ENCODE results near the gene HMOX1.

The HMOX1 gene

DNA sequence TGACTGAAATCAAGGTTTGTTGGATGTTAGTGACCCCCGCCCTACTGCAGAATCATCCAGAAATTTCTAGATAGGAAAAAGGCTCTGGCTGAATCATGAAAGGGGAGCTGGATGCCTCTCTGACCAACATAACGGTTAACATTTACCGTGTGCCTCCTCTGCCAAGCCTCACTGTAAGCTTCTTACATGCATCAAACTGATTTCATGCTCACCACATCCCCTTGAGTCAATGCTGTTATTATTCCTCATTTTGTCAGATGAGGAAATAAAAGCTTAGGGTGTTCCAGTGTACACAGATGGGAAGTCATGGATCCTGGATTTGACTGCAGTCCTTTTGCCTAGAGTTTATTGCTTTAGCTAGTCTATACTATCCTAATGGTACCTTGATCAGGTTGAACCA lies 5.9 kb upstream of the HMOX1 start:
- FAIRE-seq (no peak), DNase-seq (ENCODE audit: insufficient read length, low spot score) (no peak)
- TF ChIP-seq, protein P1, sequence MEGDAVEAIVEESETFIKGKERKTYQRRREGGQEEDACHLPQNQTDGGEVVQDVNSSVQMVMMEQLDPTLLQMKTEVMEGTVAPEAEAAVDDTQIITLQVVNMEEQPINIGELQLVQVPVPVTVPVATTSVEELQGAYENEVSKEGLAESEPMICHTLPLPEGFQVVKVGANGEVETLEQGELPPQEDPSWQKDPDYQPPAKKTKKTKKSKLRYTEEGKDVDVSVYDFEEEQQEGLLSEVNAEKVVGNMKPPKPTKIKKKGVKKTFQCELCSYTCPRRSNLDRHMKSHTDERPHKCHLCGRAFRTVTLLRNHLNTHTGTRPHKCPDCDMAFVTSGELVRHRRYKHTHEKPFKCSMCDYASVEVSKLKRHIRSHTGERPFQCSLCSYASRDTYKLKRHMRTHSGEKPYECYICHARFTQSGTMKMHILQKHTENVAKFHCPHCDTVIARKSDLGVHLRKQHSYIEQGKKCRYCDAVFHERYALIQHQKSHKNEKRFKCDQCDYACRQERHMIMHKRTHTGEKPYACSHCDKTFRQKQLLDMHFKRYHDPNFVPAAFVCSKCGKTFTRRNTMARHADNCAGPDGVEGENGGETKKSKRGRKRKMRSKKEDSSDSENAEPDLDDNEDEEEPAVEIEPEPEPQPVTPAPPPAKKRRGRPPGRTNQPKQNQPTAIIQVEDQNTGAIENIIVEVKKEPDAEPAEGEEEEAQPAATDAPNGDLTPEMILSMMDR (IDR thresholded peaks at IDR 0.05; ENCODE audit: insufficient read depth, missing control alignments) = no peak

DNA sequence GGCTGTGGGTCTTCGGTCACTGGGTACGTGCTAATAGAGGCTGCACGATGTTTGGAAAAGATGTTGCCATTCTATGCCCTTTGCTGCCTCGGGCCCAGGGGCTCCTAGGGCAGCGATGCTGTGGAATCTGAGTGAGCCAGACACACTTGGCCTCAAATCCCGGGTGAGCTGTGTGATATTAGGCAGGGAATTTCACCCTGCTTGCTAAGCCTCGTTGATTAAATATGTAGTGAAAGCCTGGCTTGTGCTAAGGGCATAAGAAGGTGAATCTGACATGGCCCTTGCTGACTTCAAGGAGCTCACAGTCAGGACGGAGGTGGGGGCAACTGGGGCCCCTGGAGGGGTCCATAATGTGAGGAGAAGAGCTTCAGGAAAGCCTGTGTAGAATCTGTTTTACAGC lies 5.4 kb upstream of the HMOX1 start:
- no peak for DNase-seq (ENCODE audit: insufficient read length, low spot score)
- FAIRE-seq = no peak
- TF ChIP-seq, protein P1 (IDR thresholded peaks at IDR 0.05; ENCODE audit: insufficient read depth, missing control alignments) = no peak

DNA sequence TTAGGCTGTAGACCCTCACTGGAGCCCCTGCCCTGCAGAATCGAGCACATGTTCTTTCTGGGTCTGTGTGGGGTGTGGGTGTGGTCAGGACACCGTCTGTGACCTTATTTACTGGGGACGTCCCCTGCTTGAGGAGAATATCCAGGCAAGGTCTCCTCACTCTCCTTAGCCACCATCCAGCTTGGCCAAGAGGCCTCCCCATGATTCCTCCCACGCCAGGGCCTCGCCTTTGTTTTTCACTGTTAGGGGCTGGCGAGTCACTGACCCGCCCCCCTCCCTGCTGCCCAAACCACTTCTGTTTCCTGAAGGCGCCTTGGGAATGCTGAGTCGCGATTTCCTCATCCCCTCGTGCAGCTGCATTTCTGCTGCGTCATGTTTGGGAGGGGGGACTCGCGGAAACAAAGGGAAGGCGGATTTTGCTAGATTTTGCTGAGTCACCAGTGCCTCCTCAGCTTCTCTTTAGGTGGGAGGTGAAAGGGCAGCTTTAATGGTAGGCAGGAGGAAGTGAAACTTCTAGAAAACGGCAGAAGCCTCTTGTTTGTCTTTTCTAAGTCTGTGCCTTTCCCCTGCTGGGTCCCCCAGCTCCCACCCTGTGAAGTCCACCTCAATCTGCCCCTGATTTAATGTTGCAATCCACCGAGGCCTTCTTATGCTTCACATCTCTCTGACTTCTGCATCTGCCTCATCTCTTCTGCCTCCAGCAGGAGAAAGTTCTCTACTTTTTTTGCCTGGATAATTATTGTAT lies 4.0 kb upstream of the HMOX1 start:
- DNase-seq (ENCODE audit: insufficient read length, low spot score) = no peak
- FAIRE-seq = no peak
- TF ChIP-seq, protein P1 (IDR thresholded peaks at IDR 0.05; ENCODE audit: insufficient read depth, missing control alignments) = no peak

DNA sequence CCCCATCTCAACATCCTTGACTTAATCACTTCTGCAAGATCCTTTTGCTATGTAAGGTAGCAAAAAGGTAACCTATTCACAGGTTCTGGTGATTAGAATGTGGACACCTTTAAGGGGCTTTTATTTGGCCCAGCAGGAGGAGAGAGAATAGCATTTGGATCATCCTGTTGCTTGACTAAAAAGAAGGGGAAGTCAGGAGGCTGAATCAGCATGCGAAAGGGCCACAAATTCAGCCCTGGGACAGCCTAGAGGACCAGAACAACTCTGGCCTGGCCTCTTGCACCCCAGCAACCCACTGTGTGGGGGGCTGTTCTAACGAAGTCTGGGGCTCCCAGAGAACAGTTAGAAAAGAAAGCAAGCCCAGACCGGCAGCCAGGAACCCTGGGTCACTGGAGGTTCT lies 3.2 kb upstream of the HMOX1 start:
- no peak for FAIRE-seq
- TF ChIP-seq, protein P1 (IDR thresholded peaks at IDR 0.05; ENCODE audit: insufficient read depth, missing control alignments) = no peak
- DNase-seq (ENCODE audit: insufficient read length, low spot score) = no peak

DNA sequence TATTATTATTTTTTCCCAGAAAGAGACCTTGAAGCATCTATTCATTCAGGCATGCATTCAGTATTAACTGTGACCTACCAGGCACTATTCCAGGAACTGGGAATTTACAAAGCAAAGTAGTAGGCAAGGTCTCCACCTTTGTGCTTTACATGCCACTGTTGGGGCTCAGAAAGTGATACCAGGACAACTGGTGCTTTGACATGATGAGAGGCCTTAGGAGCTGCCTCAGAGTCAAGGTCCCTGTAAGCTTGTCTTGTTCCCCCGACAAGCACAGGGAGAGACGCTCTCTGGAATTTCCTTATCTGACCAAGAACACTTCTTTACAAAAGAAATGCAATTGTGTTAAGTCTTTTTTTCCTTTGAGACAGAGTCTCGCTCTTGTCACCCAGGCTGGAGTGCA lies 2.3 kb upstream of the HMOX1 start:
- no peak for FAIRE-seq
- no peak for DNase-seq (ENCODE audit: insufficient read length, low spot score)
- TF ChIP-seq, protein P1 (IDR thresholded peaks at IDR 0.05; ENCODE audit: insufficient read depth, missing control alignments) = no peak

DNA sequence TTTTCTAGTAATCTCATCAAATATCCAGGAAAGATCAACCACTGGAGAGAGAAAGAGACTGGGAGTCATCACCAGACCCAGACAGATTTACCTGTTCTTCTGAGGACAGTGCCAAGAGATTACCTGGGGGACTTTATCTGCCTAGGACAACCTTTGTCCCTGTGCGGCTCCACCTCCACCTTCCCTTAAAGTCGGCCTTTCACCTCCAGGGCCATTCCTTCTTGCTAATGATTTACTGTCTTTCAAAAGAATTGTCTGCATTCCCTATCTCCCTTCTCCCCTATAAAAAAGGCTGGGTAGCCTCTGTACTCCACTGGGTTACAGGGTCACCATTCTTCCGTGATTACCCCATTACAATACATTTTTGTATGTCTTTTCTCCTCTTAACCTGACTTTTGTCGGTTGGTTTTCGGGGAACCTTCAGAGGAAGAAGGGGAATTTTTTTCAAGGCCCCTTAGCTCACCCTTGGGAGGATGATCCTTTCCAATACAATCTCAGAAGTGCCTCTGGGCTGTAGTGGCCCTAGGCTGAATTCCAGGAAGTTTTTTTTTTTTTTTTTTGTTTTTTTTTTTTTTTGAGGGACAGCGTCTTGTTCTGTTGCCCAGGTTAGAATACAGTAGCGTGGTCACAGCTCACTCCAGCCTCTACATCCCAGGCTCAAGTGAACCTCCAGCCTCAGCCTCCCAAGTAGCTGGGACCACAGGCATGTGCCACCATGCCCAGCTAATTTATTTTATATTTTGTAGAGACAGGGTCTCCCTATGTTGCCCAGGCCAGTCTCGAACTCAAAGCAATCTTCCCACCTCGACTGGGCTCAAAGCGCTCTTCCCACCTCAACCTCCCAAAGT lies 1.5 kb upstream of the HMOX1 start:
- TF ChIP-seq, protein P1 (IDR thresholded peaks at IDR 0.05; ENCODE audit: insufficient read depth, missing control alignments) = no peak
- FAIRE-seq (no peak), DNase-seq (ENCODE audit: insufficient read length, low spot score) (no peak)

DNA sequence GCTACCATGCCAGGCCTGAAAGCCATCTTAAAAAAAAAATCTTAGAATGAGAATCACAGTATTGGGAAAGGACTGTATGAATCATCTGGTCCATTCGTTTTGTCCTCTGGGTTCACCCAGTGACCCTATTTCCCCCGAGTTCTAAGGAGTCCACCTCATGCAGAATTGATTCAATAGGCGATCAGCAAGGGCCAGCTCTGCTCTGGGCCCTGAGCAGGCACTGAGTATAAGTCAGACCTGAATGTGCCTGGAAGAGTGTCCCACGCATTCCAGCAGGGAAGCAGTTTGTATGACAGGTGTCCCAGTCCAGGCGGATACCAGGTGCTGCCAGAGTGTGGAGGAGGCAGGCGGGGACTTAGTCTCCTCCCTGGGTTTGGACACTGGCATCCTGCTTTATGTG lies 883 bp upstream of the HMOX1 start:
- DNase-seq (ENCODE audit: insufficient read length, low spot score) = no peak
- TF ChIP-seq, protein P1 (IDR thresholded peaks at IDR 0.05; ENCODE audit: insufficient read depth, missing control alignments) = no peak
- no peak for FAIRE-seq

All from D721Med (cell line).